GM12892 (cell line): Measurements from ENCODE around the gene FITM1.
"Not testable (repeated sequence)": the region's sequence is repeated elsewhere in the genome, so short reads cannot be mapped to it uniquely, and the experiment has no call there.

Experiments used
- DNase-seq: peaks from one replicate; pipeline ENCODE4 v3.0.0; 2011; ENCODE audit not compliant: insufficient read length
- FAIRE-seq: peaks from 2 replicates; lab custom pipeline; 2011; peaks lifted over from hg19 to GRCh38; lab: Jason Lieb, UNC
- POLR2A ChIP-seq: IDR thresholded peaks from 2 replicates; pipeline ENCODE4 v1.6.1; 2011; ENCODE audit warnings: low read depth, low read length, control low read depth
- POLR2AphosphoS5 ChIP-seq: IDR thresholded peaks from 2 replicates; pipeline ENCODE4 v1.6.1; 2011; ENCODE audit warnings: low read depth, low read length, control low read depth
- TAF1 ChIP-seq: IDR thresholded peaks from 2 replicates; pipeline ENCODE4 v1.6.1; 2011; ENCODE audit warnings: low read depth, mild to moderate bottlenecking, control low read depth, low read length, borderline replicate concordance

Gene FITM1

GRCh38 chr14:24100197-24100981, 30.1 kb upstream of the FITM1 start:
- DNase-seq (no peak), FAIRE-seq (no peak)
- TF ChIP-seq POLR2A (no peak), POLR2AphosphoS5 (no peak), TAF1 (no peak)

DNA sequence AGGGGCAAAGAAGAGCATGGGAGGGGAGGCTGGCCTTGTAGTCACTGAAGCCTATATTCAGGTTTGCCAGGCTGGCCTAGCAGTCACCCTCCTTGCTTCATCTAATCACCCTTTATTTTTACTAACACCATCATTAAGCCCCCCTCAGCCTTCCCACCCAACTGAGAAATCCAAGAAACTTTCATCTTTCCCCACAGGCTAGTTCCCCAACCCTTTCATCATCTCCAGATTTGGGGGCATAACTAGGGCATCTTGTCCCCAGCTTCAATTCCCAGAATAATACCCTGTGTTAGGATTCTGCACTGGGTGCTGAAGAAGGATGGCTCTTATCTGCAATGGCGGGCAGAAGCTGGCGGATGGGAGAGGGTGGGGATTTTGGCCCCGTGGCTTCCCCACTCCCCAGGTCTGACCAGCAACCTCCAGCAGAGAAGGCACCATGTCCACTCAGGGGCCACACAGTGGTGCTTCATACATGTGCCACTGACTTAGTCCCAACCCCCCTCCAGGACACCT, 29.4 kb upstream of the FITM1 start:
- DNase-seq (no peak), FAIRE-seq (no peak)
- TF ChIP-seq TAF1 (no peak), POLR2A (no peak), POLR2AphosphoS5 (no peak)

DNA sequence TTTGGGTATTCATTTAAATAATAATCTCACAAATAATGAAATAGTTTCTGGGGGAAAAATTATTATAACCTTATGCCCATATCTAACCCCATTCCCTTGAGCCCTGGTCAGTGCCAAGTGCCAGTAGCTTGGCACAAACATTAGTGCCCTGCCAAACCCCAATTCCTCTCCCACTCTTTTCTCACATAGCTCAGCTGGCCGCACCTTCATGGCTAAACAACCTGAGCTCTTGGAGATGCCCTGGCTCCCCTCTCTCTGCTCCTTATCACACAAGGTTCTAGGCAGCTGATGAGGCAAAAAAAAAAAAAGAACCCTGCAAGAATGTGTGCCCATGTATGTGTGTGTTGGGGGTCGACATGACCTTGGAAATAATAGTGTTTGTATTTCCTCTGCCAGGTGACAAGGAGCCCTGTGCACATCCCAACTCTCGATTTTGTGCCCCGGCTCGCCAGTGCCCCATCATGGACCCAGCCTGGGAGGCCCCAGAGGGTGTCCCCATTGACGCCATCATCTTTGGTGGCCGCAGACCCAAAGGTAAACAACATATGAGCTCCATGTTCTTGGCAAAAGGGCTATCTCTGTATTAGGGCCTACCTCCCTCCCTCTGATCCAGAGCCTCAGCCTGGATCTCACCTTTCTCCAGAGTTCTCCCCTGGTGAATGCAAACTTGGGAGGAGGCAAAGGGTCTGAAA, 28.0 kb upstream of the FITM1 start:
- no peak for DNase-seq
- FAIRE-seq = no peak
- no peak for TF ChIP-seq POLR2A
- no peak for TF ChIP-seq POLR2AphosphoS5
- TF ChIP-seq TAF1 = no peak

DNA sequence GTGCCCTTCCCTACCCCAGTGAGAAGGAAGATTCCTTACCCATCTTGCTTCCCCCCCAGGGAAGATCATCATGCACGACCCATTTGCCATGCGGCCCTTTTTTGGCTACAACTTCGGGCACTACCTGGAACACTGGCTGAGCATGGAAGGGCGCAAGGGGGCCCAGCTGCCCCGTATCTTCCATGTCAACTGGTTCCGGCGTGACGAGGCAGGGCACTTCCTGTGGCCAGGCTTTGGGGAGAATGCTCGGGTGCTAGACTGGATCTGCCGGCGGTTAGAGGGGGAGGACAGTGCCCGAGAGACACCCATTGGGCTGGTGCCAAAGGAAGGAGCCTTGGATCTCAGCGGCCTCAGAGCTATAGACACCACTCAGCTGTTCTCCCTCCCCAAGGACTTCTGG, 27.0 kb upstream of the FITM1 start:
- DNase-seq = no peak
- FAIRE-seq = no peak

DNA sequence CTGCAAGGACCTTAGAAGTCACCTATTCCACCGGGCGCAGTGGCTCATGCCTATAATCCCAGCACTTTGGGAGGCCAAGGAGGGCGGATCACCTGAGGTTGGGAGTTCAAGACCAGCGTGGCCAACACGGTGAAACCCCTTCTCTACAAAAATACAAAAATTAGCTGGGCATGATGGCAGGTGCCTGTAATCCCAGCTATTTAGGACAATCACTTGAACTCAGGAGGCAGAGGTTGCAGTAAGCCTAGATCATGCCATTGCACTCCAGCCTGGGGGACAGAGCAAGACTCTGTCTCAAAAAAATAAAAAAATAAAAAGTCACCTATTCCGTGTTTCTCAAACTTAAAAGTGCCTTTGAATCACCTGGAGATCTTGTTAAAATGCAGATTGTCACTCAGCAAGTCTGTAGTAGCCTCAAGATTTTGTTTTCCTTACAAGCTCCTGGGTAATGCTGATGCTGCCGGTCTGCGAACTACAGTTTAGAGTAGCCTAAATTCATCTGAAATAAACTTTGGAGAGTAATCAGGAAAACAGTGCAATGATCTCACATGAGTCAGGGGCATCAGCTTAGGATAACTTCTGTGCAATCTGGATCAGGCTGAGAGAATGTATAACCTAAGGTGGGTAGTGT, 24.7 kb upstream of the FITM1 start:
- not testable (repeated sequence) for DNase-seq, FAIRE-seq

More for the DNA sequence above, 27.0 kb upstream of the FITM1 start:
- TF ChIP-seq POLR2AphosphoS5 (no peak), POLR2A (no peak), TAF1 (no peak)

DNA sequence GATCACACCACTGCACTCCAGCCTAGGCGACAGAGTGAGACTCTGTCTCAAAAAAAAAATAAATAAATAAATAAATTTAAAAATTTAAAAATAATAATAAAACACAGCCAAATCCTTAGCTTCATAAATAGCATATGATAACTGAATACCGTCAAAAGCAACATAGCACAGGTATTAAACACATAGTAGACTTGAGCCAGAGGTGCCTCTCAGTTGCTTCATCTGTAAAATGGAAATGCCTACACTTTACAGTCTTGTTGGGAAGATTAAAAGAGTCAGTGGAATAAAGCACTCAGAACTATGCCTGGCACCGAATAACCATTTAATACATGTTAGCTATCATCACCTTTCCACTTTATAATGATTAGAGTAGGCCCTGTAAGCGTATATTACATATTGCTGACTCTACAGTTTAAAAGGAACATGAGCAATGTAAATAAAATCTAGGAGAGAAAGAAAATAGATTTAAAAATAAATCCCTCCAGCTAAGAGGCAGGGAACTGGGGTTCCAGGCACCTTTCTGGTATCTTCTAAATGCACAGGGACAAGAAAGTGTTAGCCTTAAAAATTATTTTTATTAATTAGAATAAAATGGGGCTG, 23.7 kb upstream of the FITM1 start:
- TF ChIP-seq POLR2AphosphoS5 = no peak
- TF ChIP-seq TAF1 = no peak
- TF ChIP-seq POLR2A = no peak
- DNase-seq = no peak
- no peak for FAIRE-seq

GRCh38 chr14:24108336-24108874, 22.1 kb upstream of the FITM1 start:
- no peak for FAIRE-seq

DNA sequence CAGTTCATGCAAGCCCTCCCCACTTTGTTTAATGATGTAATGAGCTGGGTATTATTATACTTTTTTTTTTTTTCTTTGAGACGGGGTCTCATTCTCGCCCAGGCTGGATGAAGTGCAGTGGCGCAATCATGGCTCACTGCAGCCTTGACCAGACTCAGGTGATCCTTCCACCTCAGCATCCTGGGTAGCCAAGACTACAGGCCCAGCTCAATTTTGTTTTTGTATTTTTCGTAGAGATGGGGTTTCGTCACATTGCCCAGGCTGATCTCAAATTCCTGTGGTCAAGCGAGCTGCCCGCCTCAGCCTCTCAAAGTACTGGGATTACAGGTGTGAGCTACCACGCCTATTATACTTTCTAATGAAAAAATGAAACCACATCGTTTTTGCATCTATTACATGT, 20.4 kb upstream of the FITM1 start:
- TF ChIP-seq TAF1 (no peak), POLR2AphosphoS5 (no peak), POLR2A (no peak)
- FAIRE-seq = peak; percentile 21
- no peak for DNase-seq

More at GRCh38 chr14:24108336-24108874, 22.1 kb upstream of the FITM1 start:
- no peak for DNase-seq
- no peak for TF ChIP-seq POLR2AphosphoS5
- no peak for TF ChIP-seq TAF1
- no peak for TF ChIP-seq POLR2A

GRCh38 chr14:24110523-24110922, 19.9 kb upstream of the FITM1 start:
- no peak for FAIRE-seq
- TF ChIP-seq POLR2AphosphoS5 = no peak
- no peak for DNase-seq

DNA sequence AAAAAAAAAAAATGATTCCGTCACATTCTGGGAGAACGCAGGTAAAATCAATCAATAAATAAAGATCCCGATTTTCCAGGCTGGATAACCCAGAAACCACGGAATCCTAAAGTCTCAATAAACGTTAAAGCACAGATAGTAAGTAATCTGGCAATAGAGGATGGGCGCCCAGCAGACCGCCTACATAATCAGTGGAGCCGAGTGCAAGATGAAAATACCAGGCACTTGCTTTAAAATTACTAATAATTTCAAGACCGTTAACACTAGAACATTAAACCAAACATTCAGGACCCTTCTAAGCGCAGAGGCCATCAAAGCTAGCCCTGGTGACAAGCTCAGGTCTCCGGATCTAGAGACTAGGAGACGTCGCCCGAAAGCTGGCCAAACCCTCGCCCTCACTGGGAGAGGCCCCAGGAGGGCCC, 17.1 kb upstream of the FITM1 start:
- TF ChIP-seq POLR2AphosphoS5 (no peak), POLR2A (no peak), TAF1 (no peak)
- DNase-seq (no peak), FAIRE-seq (no peak)

GRCh38 chr14:24113801-24114531, 16.5 kb upstream of the FITM1 start:
- DNase-seq = peak; percentile 69
- FAIRE-seq = no peak
- TF ChIP-seq TAF1 = peak; percentile 7; the same call in 1 of the 2 replicates
- peak; percentile 88 for TF ChIP-seq POLR2AphosphoS5
- peak; percentile 85 for TF ChIP-seq POLR2A
